ENCODE results near the gene CDC42EP4. TPM values are rescaled to one million over a fixed set of nuclear protein-coding genes. Genes with fewer than 3 reads are reported as not detected.

Gene CDC42EP4
- total RNA-seq, 4 donors from 2014 or later, result 54.9 to 75.6 (median 69.6) TPM

GRCh38 chr17:73256220-73256619 is 55.6 kb downstream of the CDC42EP4 start:
- Histone ChIP-seq H3K27ac (no peak overlapping the region), H3K27me3 (no peaks in the 10 kb centered on the region), H3K36me3 (no peaks in the 10 kb centered on the region), H3K9me3 (no peaks in the 10 kb centered on the region), H3K4me3 (no peak overlapping the region), H3K4me1 (peaks cover 0 to 2% (median 0%) of the 10 kb centered on the region in 4 donors)
- TF ChIP-seq CTCF (IDR thresholded peaks at IDR 0.05) (no peak), EP300 (IDR thresholded peaks at IDR 0.05; ENCODE audit: low read depth) (no peak), POLR2A (IDR thresholded peaks at IDR 0.05) (no peak), POLR2AphosphoS5 (IDR thresholded peaks at IDR 0.05) (no peak)
- intact Hi-C loops (cut with DNase I; ENCODE audit: low total_unique reads), result loop anchor here (1.0 kb wide), 1 partner anchor 113 kb away; no protein-coding TSS in a partner anchor
- peak; percentile 4 for DNase-seq
- WGBS, 2 donors (ENCODE audit: low coverage in 1 of 2), result 89 to 100% methylated on average over 2 to 3 of the region's 3 CpGs
- in situ Hi-C loops (cut with MboI; ENCODE audit: low pct_ligation_motif_present in 1 of 4, low pct_unique_long_range_greater_than_20kb in 1 of 4, low sequenced_read_pairs in 3 of 4), result loop anchor here in 1 of 4 donors (5.0 kb wide), 1 partner anchor 116 kb away; no protein-coding TSS in a partner anchor

GRCh38 chr17:73255671-73256181 is 56.1 kb downstream of the CDC42EP4 start:
- no peak overlapping the region for H3K4me3 ChIP-seq
- H3K27ac ChIP-seq, result no peak overlapping the region
- intact Hi-C loops (cut with DNase I; ENCODE audit: low total_unique reads) (loop anchor here (1.0 kb wide), 1 partner anchor 114 kb away; no protein-coding TSS in a partner anchor), in situ Hi-C loops (cut with MboI; ENCODE audit: low pct_ligation_motif_present in 1 of 4, low pct_unique_long_range_greater_than_20kb in 1 of 4, low sequenced_read_pairs in 3 of 4) (loop anchor here in 1 of 4 donors (5.0 kb wide), 1 partner anchor 117 kb away; no protein-coding TSS in a partner anchor)
- WGBS, 2 donors (ENCODE audit: low coverage in 1 of 2), result 0 to 7% methylated on average over 2 to 8 of the region's 8 CpGs
- H3K4me1 ChIP-seq, result no peaks in the 10 kb centered on the region
- peak; percentile 59 for DNase-seq
- H3K27me3 ChIP-seq, result no peaks in the 10 kb centered on the region
- H3K9me3 ChIP-seq, result no peaks in the 10 kb centered on the region
- no peaks in the 10 kb centered on the region for H3K36me3 ChIP-seq
- TF ChIP-seq POLR2AphosphoS5 (IDR thresholded peaks at IDR 0.05) (no peak), POLR2A (IDR thresholded peaks at IDR 0.05) (no peak), CTCF (IDR thresholded peaks at IDR 0.05) (peak; percentile 98 to 99 (median 98)), EP300 (IDR thresholded peaks at IDR 0.05; ENCODE audit: low read depth) (no peak)

- H3K27ac ChIP-seq, result no peak overlapping the region
- H3K4me1 ChIP-seq, result no peaks in the 10 kb centered on the region
- intact Hi-C loops (cut with DNase I; ENCODE audit: low total_unique reads) (no loop called here), in situ Hi-C loops (cut with MboI; ENCODE audit: low pct_ligation_motif_present in 1 of 4, low pct_unique_long_range_greater_than_20kb in 1 of 4, low sequenced_read_pairs in 3 of 4) (loop anchor here in 3 of 4 donors (5.0 kb wide), 1 partner anchor 120 kb away; no protein-coding TSS in a partner anchor)
- TF ChIP-seq EP300 (IDR thresholded peaks at IDR 0.05; ENCODE audit: low read depth), result no peak
- H3K9me3 ChIP-seq, result no peaks in the 10 kb centered on the region
- H3K36me3 ChIP-seq, result no peaks in the 10 kb centered on the region
- H3K27me3 ChIP-seq, result no peaks in the 10 kb centered on the region
- WGBS, 2 donors (ENCODE audit: low coverage in 1 of 2), result 87% methylated on average over 3 to 8 of the region's 8 CpGs
- no peak overlapping the region for H3K4me3 ChIP-seq
- DNase-seq, result no peak
Observed at GRCh38 chr17:73251871-73252270, 59.9 kb downstream of the CDC42EP4 start.

GRCh38 chr17:73250851-73251640 is 60.8 kb downstream of the CDC42EP4 start:
- Histone ChIP-seq H3K27me3 (no peaks in the 10 kb centered on the region), H3K4me3 (no peak overlapping the region), H3K36me3 (no peaks in the 10 kb centered on the region), H3K4me1 (no peaks in the 10 kb centered on the region), H3K9me3 (no peaks in the 10 kb centered on the region), H3K27ac (no peak overlapping the region)
- in situ Hi-C loops (cut with MboI; ENCODE audit: low pct_ligation_motif_present in 1 of 4, low pct_unique_long_range_greater_than_20kb in 1 of 4, low sequenced_read_pairs in 3 of 4) (loop anchor here in 3 of 4 donors (5.0 kb wide), 1 partner anchor 121 kb away; no protein-coding TSS in a partner anchor), intact Hi-C loops (cut with DNase I; ENCODE audit: low total_unique reads) (no loop called here)
- no peak for DNase-seq
- WGBS, 2 donors (ENCODE audit: low coverage in 1 of 2), result 79 to 83% methylated on average over 4 to 10 of the region's 10 CpGs
- no peak for TF ChIP-seq CTCF (IDR thresholded peaks at IDR 0.05)
- no peak for TF ChIP-seq POLR2A (IDR thresholded peaks at IDR 0.05)
- no peak for TF ChIP-seq EP300 (IDR thresholded peaks at IDR 0.05; ENCODE audit: low read depth)
- no peak for TF ChIP-seq POLR2AphosphoS5 (IDR thresholded peaks at IDR 0.05)
